HG03095 (cell line): ENCODE results near the gene IGLL5.
"Not testable (repeated sequence)": the region's sequence is repeated elsewhere in the genome, so short reads cannot be mapped to it uniquely, and the experiment has no call there.

Experiments used
- ATAC-seq: cut with Tn5 transposase; IDR thresholded peaks from one replicate; pipeline ENCODE4 v1.9.1; 2021; ENCODE audit warnings: moderate library complexity; ENCODE audit not compliant: unreplicated experiment

IGLL5 gene

DNA sequence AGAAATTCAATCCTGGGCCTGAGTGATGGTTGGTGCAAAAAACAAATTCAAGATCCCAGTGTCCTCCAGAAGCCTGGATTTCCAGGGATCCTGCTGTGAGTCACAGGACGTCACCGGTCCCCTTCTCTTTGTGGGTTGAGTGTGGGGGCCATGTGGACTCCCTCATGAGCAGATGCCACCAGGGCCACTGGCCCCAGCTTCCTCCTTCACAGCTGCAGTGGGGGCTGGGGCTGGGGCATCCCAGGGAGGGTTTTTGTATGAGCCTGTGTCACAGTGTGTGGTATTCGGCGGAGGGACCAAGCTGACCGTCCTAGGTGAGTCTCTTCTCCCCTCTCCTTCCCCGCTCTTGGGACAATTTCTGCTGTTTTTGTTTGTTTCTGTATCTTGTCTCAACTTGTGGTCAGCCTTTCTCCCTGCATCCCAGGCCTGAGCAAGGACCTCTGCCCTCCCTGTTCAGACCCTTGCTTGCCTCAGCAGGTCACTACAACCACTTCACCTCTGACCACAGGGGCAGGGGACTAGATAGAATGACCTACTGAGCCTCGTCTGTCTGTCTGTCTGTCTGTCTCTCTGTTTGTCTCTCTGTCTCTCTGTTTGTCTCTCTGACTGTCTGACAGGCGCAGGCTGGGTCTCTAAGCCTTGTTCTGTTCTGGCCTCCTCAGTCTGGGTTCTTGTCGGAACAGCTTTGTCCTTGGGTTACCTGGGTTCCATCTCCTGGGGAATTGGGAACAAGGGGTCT is 11.9 kb downstream of the IGLL5 start:
- ATAC-seq, result not testable (repeated sequence)

DNA sequence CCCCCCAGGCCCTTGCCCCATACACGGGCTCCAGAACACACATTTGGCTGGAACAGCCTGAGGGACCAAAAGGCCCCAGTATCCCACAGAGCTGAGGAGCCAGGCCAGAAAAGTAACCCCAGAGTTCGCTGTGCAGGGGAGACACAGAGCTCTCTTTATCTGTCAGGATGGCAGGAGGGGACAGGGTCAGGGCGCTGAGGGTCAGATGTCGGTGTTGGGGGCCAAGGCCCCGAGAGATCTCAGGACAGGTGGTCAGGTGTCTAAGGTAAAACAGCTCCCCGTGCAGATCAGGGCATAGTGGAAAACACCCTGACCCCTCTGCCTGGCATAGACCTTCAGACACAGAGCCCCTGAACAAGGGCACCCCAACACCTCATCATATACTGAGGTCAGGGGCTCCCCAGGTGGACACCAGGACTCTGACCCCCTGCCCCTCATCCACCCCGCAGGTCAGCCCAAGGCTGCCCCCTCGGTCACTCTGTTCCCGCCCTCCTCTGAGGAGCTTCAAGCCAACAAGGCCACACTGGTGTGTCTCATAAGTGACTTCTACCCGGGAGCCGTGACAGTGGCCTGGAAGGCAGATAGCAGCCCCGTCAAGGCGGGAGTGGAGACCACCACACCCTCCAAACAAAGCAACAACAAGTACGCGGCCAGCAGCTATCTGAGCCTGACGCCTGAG is 13.1 kb downstream of the IGLL5 start:
- ATAC-seq, result not testable (repeated sequence)

DNA sequence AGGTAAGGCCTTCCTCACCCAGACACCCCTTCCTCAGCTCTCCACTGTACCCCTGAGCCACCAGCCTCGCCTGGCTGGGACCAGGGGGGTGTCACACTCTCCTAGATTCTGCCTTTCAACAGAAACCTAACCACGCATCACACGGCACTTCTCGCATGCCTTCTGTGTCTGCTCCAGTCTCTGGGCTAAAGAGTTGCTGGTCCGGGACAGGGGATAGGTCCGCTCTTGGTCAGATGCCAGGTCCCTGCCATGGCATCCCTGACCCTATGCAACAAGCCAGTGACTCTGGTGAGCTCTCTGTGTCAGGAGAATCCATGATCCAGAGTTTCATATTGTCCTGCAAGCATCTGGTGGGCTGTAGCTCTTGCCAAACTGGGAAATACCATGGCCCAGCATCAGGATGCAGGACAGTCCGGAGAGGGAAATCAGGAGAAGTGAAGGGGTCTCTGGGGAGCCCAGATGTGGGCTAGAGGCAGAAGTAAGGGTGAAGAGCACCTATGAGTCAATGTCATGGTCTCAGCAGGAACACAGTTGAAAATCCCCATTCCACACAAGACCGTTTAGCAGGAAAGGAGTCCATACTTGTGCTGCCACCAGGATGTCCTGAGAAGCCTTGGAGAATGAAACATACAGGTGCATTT is 14.1 kb downstream of the IGLL5 start:
- ATAC-seq, result no peak

DNA sequence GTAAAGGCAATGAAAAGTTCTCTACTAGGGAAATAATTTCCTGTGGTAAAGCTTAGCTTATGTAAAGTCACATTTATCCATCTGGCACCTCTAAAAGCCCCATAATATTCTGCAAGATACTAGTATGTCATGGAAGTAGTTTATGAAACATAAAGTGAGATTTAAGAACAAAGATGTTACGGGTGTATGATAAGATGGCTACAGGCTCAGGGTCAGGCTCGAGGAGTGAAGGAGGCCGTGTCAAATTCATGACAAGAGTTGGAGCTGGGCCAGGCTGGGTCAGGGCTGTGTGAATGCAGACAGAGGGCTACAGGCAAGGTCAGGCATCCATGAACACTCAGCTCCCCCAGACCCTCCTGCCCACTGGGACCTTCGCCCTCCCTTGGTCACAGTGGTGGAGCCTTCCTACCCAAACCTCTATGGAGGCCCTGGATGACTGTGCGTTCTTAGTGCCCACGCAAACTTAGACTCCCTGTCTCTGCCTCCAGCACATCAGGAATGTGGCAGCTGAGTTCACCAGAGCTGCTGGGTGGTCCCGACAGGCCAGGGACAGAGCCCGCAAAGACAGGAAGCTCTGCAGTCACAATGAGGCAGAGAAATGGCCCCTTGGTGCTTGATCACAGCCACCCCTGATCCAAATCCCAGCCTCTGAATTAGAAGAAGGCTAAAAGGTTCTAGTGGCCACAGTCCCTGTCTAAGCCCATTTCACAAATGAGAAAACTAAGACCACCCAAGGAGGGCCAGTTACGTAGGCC is 14.8 kb downstream of the IGLL5 start:
- ATAC-seq, result no peak

DNA sequence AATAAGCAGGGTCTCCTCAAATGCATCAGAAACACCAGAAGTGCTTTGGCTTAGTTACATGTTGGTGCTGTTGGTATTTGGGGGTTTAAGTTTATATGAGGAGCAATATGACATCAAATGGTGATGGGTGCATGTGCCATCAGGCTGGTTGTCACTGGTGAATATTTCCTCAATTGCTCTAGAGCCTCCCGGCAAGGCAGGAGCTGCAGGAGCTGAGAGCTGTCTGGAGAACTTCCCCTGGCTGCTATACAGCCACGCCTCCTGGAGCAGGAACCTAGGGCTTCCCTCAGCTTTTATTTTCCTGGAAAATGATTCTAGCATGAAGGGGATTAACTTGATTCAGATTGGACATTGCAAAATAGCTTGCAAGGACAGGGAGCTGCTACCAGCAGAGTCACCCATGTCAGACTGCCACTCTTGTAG is 15.8 kb downstream of the IGLL5 start:
- ATAC-seq, result no peak

DNA sequence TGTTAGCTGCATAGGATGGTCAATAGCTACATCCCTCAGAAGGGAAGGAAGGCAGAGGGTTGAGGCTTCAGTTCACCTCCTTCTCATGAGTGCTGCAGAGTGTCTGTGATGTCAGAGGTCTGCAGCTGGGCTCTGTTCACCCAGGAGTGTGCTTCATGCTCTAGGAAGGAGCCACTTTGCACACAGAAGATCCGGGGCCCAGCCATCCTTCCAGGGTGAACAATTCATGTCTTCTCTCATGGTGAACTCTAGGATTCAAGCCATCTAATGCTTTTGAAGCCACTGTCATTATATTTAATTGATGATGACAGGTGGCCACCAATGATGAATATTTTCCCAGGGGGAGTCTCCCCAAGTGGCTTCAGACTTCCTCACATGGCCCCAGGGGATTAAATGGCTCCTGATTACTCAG is 16.2 kb downstream of the IGLL5 start:
- ATAC-seq, result not testable (repeated sequence)

DNA sequence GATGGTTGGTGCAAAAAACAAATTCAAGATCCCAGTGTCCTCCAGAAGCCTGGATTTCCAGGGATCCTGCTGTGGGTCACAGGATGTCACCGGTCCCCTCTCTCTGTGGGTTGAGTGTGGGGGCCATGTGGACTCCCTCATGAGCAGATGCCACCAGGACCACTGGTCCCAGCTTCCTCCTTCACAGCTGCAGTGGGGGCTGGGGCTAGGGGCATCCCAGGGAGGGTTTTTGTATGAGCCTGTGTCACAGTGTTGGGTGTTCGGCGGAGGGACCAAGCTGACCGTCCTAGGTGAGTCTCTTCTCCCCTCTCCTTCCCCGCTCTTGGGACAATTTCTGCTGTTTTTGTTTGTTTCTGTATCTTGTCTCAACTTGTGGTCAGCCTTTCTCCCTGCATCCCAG is 17.1 kb downstream of the IGLL5 start:
- not testable (repeated sequence) for ATAC-seq

DNA sequence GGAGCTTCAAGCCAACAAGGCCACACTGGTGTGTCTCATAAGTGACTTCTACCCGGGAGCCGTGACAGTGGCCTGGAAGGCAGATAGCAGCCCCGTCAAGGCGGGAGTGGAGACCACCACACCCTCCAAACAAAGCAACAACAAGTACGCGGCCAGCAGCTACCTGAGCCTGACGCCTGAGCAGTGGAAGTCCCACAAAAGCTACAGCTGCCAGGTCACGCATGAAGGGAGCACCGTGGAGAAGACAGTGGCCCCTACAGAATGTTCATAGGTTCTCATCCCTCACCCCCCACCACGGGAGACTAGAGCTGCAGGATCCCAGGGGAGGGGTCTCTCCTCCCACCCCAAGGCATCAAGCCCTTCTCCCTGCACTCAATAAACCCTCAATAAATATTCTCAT is 18.8 kb downstream of the IGLL5 start:
- ATAC-seq, result not testable (repeated sequence)

DNA sequence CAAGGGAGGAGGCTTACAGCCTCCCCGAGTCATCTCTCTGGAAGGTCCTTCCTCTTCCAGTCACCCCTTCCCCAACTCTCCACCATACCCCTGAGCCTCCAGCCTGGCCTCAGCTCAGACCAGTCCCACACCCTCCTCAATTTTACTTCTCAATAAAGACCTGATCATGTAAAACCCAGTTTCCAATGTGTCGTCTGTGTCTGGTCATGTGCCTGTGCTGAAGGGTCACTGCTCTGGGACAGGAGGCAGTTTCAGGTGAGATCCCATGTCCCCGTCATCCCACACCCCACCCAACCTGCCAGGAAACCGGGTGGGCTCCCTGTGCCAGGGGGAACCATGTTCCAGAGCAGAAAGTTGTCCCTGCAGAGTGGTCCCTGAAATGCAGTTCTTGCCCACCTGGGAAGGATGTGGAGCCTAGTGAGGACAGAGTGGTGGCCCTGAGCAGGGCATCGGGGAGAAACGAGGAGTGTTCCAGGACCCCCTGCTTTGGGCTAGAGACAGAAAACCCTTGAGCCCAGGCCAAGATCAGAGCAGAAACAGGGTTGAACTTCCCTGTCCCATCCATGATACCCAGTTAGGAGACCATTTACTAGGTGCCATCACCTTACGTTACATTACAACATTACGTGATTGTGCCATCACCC is 19.4 kb downstream of the IGLL5 start:
- ATAC-seq, result no peak

DNA sequence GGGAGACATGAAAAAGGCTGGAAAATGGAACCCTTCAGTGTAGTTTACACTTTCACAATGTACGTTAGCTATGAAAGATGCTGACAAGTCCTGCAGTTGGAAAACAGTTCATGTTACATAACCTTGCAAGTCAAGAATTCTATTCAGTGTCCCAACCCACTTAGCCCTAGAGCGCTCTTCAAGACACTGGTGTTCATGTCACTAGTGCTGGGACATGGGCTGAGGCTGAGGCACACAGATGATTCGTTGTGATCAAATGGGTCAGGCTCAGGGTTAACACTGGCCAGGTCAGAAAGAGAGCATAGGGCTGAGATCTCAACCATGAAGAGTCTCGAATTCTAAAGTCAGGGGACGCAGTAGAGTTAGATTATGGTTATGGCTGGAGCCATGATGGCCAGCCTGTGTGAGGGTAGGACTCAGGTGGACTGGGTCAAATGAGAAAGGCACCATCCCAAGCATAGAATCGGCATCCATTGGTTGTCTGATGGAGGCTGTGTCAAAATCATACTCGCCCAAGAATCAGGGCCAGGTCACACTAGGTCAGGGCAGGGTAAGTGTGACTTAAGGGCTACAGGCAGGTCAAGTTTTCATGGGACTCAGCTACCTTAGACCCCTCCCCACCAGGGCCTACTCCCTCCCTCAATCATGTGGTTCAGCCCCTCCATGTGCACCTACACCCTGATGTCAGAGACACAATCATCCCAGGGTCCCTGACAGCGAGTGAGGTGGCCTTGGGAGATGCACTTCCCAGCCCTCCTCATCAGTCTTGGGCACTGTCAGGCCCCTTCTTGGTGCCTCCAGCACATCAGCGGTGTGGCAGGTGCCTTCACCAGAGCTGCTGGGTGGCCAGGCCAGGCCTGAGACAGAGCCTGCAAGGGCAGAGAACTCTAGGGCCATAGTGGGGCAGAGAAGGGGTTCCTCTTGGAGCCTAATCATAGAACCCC is 20.2 kb downstream of the IGLL5 start:
- ATAC-seq, result no peak

DNA sequence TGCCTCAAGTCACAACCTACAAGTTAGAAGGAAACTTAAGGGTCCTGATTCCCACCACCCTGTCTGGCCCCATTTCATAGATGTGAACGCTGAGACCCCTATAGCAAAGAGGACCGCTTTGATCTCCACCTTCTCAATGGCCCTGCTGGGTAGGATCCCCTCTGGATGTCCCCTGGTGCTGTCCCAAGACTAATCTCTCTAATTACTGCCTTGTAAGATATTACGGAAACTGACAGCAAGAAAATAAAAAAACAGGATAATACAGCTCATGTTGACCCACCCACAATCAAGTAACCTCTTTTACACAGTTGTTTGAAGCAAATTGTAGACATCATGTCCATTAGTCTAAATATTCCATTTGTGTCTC is 20.9 kb downstream of the IGLL5 start:
- ATAC-seq, result no peak

DNA sequence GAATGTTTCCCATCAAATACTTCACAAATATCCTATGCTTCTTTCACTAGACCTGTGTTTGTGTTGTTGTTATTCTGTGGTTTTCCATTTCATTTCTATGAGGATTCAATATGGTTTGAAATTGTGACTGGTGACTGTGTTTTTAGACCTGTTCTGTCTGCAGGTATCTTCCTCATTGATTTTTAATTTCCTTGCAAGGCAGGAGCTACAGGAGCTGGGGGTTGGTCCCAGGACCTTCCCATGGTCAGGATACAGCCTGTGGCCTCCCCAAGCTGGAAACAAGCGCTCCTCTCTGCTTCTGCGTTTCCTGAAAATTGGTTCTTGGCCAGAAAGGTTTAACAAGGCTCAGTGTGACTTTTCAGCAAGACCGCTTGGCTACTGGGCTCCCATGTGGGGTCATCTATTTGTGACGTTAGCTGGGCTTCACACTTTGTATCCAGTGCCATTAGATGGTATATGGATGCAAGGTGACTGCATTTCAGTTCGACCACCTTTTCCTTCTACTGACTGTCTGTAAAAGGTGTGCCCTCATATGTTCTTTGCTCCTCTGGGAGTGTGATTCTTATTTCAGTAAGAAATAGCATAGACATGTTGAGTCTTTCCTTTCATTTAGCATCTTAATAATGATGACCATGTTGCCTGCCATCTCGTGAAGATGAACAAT is 21.5 kb downstream of the IGLL5 start:
- ATAC-seq, result no peak

DNA sequence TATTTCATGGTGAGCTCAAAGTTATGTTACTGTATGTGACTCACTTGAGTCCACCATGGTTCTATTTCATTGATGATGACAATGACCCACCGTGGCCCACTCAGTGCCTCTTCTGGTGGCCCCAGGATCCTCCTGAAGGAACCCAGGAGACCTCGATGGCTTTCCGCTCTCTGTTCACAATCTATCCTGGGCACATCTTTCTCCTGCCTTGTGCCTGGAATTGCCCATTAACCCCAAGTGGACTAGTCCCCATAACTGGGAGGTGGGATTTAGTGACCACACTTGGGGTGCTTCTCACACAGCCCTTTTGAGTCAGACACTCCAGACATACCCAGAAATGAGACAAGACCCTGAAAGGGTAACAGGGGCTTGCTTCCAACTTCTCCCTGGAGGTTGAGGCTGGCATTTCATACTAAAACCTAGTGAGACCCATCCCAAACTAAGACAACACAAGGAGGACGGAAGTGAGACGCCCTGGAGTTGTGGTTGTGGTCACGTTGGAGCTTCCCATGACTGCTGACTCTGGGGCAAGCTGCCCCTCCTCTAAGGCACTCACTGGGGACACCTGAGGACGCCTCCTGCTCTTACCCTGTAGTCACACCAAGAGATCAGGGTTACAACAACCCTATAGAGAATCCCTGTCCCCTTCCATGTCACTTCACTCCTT is 22.1 kb downstream of the IGLL5 start:
- no peak for ATAC-seq

DNA sequence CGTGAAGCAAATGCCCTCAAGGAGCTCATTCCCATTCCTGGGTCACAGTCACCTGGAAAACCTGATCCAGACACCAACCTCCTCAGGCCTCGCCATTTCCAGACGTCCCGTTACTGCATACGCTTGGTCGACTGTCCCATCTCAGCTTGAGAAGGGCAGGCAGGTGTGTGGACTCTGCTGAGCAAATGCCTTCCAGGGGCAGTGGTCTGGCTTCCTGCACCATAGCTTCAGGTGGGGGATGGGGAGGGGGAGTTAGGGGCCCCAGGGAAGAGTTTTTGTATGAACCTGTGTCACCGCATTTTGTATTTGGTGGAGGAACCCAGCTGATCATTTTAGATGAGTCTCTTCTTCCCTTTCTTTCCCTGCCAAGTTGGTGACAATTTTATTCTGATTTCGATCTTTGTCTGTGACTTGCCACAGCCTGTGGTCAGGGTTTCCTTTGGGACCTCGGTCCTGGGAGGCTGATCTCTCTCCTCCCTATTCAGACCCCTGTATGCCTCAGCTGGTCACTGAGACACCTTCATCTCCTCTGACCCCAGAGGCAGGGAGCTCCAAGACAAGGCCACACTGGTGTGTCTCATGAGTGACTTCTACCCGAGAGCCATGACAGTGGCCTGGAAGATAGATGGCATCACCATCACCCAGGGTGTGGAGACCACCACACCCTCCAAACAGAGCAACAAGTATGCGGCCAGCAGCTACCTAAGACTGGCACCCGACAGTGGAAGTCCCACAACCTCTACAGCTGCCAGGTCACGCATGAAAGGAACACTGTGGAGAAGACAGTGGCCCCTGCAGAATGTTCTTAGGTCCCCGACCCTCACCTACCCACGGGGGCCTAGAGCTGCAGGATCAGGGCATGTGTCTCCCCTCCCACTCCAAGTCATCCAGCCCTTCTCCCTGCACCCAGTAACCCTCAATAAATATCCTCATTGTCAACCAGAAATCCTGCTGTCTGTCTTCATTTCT is 22.9 kb downstream of the IGLL5 start:
- no peak for ATAC-seq

DNA sequence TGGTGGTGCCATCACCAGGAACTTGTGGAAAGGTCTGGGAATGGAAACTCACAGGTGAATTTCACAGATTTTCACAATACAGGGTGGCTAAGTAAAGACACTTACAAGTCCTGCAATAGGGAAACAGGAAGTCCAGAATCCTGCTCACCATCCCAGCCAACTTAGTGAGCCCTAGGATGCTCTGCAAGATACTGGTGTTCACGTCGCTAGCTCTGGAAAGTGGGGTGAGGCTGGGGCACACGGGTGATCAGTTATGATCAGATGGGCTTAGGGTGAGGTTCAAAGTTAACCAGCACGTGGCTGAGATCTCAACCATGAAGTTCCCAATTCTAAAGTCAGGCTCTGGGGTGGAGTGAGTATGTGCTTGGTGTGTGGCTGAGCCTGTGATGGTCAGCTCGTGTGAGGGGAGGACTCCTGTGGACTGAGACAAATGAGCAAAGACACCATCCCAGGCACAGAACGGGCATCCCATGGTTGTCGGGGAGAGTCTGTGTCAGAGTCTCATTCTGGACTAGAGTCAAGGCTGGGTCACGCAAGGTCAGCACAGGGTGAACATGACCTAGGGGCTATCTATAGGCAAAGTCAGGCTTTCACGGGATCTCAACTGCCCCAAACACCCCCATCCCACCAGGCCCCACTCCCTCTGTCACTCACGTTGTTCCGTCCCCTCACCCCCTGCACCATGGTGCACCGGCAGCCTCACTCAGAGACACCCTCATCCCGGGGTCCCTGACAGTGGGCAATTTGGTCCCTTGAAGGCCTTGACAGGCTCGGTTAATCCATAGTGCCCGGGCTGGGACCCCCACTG is 23.9 kb downstream of the IGLL5 start:
- ATAC-seq, result no peak

DNA sequence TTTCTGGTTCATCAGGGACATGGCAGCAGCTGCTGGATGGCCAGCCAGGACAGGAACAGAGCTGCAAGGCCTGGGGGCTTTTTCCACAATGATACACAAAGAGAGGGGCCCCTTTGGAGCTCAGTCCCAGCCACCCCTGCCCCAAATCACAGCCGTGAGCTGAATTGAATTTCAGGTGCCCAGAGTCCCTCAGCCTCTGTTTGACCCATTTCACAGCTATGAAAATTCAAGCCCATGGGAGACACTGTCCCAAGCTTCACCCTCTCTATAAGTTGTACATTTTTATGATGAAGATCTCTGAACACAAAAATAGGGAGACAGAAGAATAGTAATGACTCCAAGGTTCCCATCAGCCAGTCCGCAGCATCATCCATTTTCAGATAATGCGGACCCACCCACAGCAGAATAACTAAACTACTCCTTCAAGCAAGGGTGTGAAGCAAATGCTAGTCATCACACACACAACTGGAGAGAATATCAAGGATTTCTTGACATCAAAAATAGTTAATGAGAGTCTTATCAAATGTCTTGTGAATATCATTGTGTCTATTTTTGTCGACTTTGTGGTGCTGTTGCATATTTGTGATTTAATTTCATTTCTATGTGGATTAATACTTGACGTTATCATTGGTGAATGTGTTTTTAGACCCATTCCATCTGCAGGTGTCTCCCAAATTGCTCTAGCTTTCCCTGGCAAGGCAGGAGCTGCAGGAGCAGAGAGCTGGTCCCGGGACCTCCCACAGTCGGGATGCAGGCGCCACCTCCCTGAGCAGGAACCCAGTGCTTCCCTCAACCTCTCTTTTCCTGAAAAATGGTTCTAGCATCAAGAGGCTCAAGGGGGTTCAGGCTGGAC is 24.7 kb downstream of the IGLL5 start:
- no peak for ATAC-seq
